B cell (primary cell): Measurements from ENCODE around the gene CRYBA2. TPM values are rescaled to one million over a fixed set of nuclear protein-coding genes. Genes with fewer than 3 reads are reported as not detected.

ENCODE experiments used
- ATAC-seq: fragments of 200-7000 bp; cut with Tn5 transposase; one replicate; pipeline ENCODE4 v1.10.0; 2021; ENCODE audit warnings: low read depth, mild to moderate bottlenecking, moderate number of reproducible peaks, moderate library complexity
- CTCF ChIA-PET: fragments of 350-600 bp; sonication (Branson Sonifier 250); formaldehyde crosslinking; loops from one replicate; lab custom pipeline; 2021; ENCODE audit warnings: antibody characterized with exemption, inconsistent platforms; lab: Charles Lee
- POLR2A ChIA-PET: fragments of 350-600 bp; sonication (Branson Sonifier 250); formaldehyde crosslinking; loops from one replicate; lab custom pipeline; 2021; ENCODE audit warnings: antibody characterized with exemption; lab: Charles Lee
- DNase-seq: peaks from one replicate; pipeline ENCODE4 v3.0.0; 2013
- H2AFZ ChIP-seq: 2 replicates; pipeline ENCODE4 v1.6.1; 2012; ENCODE audit warnings: mild to moderate bottlenecking, low read depth, low read length; ENCODE audit not compliant: insufficient read depth, poor library complexity, severe bottlenecking
- H3K27ac ChIP-seq, 2 donors: 1 replicate in 1 of 2; 2 replicates in 1 of 2; pipeline ENCODE4 v1.5.1; 2012 to 2013; ENCODE audit warnings: low read length in 2 of 2, mild to moderate bottlenecking in 2 of 2, moderate library complexity in 1 of 2
- H3K27me3 ChIP-seq, 4 experiments: fragments of 200-600 bp in 1 of 4; sonication (generic) in 1 of 4; replicated peaks in 1 of 4; 1 replicate in 2 of 4; 2 replicates in 2 of 4; pipeline versions ENCODE4 v1.6.1 to v1.7.0; 2013 to 2016; ENCODE audit warnings: low read length in 3 of 4, mild to moderate bottlenecking in 2 of 4, mixed read lengths in 1 of 4, moderate library complexity in 1 of 4; ENCODE audit not compliant: insufficient read depth in 4 of 4, control insufficient read depth in 3 of 4; ENCODE audit errors: control extremely low read depth in 1 of 4
- H3K36me3 ChIP-seq, 2 experiments: replicated peaks in 1 of 2; 1 replicate in 1 of 2; 2 replicates in 1 of 2; pipeline versions ENCODE4 v1.6.1 to v1.7.1; 2013; ENCODE audit warnings: low read length in 1 of 2; ENCODE audit not compliant: insufficient read depth in 2 of 2, control insufficient read depth in 1 of 2; ENCODE audit errors: control extremely low read depth in 1 of 2, extremely low read depth in 1 of 2
- H3K4me1 ChIP-seq, 2 donors: fragments of 200-600 bp in 1 of 2; sonication (generic) in 1 of 2; 1 replicate in 1 of 2; 2 replicates in 1 of 2; pipeline versions ENCODE4 v1.5.1 to v1.6.1; 2013 to 2017; ENCODE audit warnings: low read length in 2 of 2; ENCODE audit not compliant: control insufficient read depth in 2 of 2, insufficient read depth in 2 of 2
- H3K4me2 ChIP-seq: replicated peaks from 2 replicates; pipeline ENCODE3; 2012; ENCODE audit warnings: mild to moderate bottlenecking, low read depth, low read length; ENCODE audit not compliant: poor library complexity, severe bottlenecking
- H3K4me3 ChIP-seq, 5 experiments: fragments of 200-600 bp in 1 of 5; sonication (generic) in 1 of 5; 1 replicate in 3 of 5; 2 replicates in 2 of 5; pipeline versions ENCODE4 v1.5.1 to v1.7.0; 2011 to 2016; ENCODE audit warnings: low read length in 4 of 5, mild to moderate bottlenecking in 4 of 5, low read depth in 2 of 5, control low read depth in 1 of 5, moderate library complexity in 1 of 5; ENCODE audit not compliant: insufficient read depth in 1 of 5; ENCODE audit errors: control extremely low read depth in 1 of 5, extremely low read depth in 1 of 5
- H3K79me2 ChIP-seq: fragments of 200-600 bp; sonication (generic); one replicate; pipeline ENCODE4 v1.6.0; 2016; ENCODE audit warnings: low read length; ENCODE audit not compliant: control insufficient read depth, insufficient read depth
- H3K9ac ChIP-seq: fragments of 200-600 bp; sonication (generic); 2 replicates; pipeline ENCODE4 v1.6.1; 2017; ENCODE audit warnings: mild to moderate bottlenecking, low read length, moderate library complexity
- H3K9me3 ChIP-seq, 3 donors: one replicate each; pipeline versions ENCODE4 v1.6.1 to v1.7.1; 2013; ENCODE audit warnings: low read length in 2 of 3; ENCODE audit not compliant: control insufficient read depth in 2 of 3, insufficient read depth in 1 of 3; ENCODE audit errors: control extremely low read depth in 1 of 3
- H4K20me1 ChIP-seq: 2 replicates; pipeline ENCODE4 v1.6.0; 2012; ENCODE audit warnings: mild to moderate bottlenecking, low read length; ENCODE audit not compliant: insufficient read depth, control insufficient read depth, poor library complexity, severe bottlenecking
- H3K27ac Mint-ChIP-seq: one replicate; pipeline ENCODE4 v1.8.0; 2021; ENCODE audit warnings: mixed read lengths
- H3K27me3 Mint-ChIP-seq: one replicate; pipeline ENCODE4 v1.8.0; 2021; ENCODE audit warnings: mixed read lengths
- H3K4me1 Mint-ChIP-seq: one replicate; pipeline ENCODE4 v1.8.0; 2021; ENCODE audit warnings: mixed read lengths
- H3K4me3 Mint-ChIP-seq: one replicate; pipeline ENCODE4 v1.8.0; 2021; ENCODE audit warnings: mixed read lengths
- H3K9me3 Mint-ChIP-seq: one replicate; pipeline ENCODE4 v1.8.0; 2022; ENCODE audit warnings: mixed read lengths; ENCODE audit not compliant: insufficient read depth
- EZH2 ChIP-seq: IDR thresholded peaks from 2 replicates; pipeline ENCODE4 v1.6.1; 2012; ENCODE audit warnings: borderline replicate concordance, low read depth, mild to moderate bottlenecking, moderate library complexity, low read length; ENCODE audit not compliant: insufficient read depth, poor library complexity, severe bottlenecking
- WGBS: methylation state at CpG from one replicate; pipeline ENCODE4 v1.1.5; 2013; ENCODE audit warnings: missing lambda C conversion rate; ENCODE audit not compliant: insufficient coverage; 5-methylcytosine and 5-hydroxymethylcytosine counted together
- intact Hi-C: fragments of 100-400 bp; cut with micrococcal nuclease; formaldehyde crosslinking; loops from one replicate; pipeline ENCODE4 v1.10.0; 2022
- polyA plus RNA-seq: library from polyadenylated mRNA; depleted of rRNA; stranded (reverse); fragments of >200 nt; gene quantifications from 2 replicates; pipeline ENCODE4 v1.2.3, GENCODE V29; 2012
- total RNA-seq, 2 donors: library from RNA; stranded (reverse); fragments of 120-200 nt in 1 of 2; gene quantifications; 1 replicate in 1 of 2; 2 replicates in 1 of 2; pipeline versions ENCODE4 v1.2.3 to v1.2.4, GENCODE V29; 2013 to 2022
- TF ChIP-seq, protein P1 (sequence below): fragments of 200-600 bp; IDR thresholded peaks from one replicate; pipeline ENCODE4 v1.8.0; 2022; ENCODE audit warnings: antibody characterized with exemption, mild to moderate bottlenecking

The CRYBA2 gene
- total and polyA plus RNA-seq, 2 donors (not counting 1 experiment from before 2014, with no cell fraction given): not detected

DNA sequence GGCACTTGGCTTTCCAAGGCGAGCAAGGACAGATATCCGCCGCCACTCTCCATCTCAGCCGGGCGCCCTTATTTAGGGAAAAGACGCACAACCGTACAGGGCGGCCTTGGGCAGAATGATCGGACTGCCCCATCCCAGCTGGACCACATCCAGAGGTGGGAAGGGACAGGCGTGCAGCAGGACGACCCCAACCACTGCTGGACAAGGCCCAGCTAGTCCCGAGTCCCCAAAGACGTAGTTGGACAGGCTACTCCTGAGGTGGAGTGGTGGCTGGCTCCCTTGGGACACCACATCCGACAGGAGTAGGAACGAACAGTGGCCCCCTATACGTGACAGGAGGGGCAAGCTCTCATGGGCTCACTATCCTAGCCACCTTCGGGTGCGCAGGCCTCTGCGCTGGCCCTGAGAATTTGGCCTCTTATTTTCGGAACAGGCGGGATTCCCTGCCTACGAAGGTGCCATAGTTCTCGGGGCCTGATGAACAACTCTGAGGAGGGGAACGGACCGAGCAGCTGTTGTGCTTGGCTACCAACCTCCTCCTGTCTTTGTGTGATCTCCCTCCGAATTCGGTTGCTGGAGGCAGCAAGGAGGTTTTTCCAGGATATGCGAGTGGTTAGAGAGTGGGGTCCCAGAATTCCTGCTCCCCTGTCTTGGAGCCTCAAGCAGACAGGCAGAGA is 10.5 kb downstream of the CRYBA2 start:
- ChIA-PET POLR2A (no interaction called here), CTCF (interaction anchor here (1.0 to 3.3 kb wide), 9 partner anchors 11 to 172 kb away, joined by 3 to 55 read pairs (median 8); partner anchors contain the start of gene CDK5R2)
- H3K9me3 ChIP-seq: peaks cover 0 to 40% (median 0%) of the 10 kb centered on the region in 3 donors
- H3K27ac ChIP-seq: no peak overlapping the region
- H3K4me3 Mint-ChIP-seq: peak overlapping the region; percentile 74
- peaks cover 31% of the 10 kb centered on the region for H3K4me1 Mint-ChIP-seq
- H3K4me1 ChIP-seq: peaks cover 37 to 72% of the 10 kb centered on the region in 2 donors
- H2AFZ ChIP-seq: no peak overlapping the region
- intact Hi-C loops: loop anchor here (5.0 kb wide), 3 partner anchors 85 to 130 kb away; no protein-coding TSS in a partner anchor
- ATAC-seq (no peak), DNase-seq (peak; percentile 46)
- peaks cover 0 to 82% (median 54%) of the 10 kb centered on the region in 4 experiments for H3K27me3 ChIP-seq
- WGBS: 12% methylated on average over 25 of the region's 28 CpGs
- H3K79me2 ChIP-seq: no peaks in the 10 kb centered on the region
- H4K20me1 ChIP-seq: no peaks in the 10 kb centered on the region
- H3K9ac ChIP-seq: peak overlapping the region; percentile 52
- no peak overlapping the region for H3K27ac Mint-ChIP-seq
- peak overlapping the region in 1 of 5 experiments; percentile 58 for H3K4me3 ChIP-seq
- H3K4me2 ChIP-seq: peak overlapping the region; percentile 90
- TF ChIP-seq, protein P1, sequence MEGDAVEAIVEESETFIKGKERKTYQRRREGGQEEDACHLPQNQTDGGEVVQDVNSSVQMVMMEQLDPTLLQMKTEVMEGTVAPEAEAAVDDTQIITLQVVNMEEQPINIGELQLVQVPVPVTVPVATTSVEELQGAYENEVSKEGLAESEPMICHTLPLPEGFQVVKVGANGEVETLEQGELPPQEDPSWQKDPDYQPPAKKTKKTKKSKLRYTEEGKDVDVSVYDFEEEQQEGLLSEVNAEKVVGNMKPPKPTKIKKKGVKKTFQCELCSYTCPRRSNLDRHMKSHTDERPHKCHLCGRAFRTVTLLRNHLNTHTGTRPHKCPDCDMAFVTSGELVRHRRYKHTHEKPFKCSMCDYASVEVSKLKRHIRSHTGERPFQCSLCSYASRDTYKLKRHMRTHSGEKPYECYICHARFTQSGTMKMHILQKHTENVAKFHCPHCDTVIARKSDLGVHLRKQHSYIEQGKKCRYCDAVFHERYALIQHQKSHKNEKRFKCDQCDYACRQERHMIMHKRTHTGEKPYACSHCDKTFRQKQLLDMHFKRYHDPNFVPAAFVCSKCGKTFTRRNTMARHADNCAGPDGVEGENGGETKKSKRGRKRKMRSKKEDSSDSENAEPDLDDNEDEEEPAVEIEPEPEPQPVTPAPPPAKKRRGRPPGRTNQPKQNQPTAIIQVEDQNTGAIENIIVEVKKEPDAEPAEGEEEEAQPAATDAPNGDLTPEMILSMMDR: no peak
- TF ChIP-seq EZH2: no peak
- H3K36me3 ChIP-seq: no peaks in the 10 kb centered on the region
- H3K9me3 Mint-ChIP-seq: no peaks in the 10 kb centered on the region
- H3K27me3 Mint-ChIP-seq: peaks cover 63% of the 10 kb centered on the region
